ENCODE results near the gene TTPAL.

TTPAL gene

DNA sequence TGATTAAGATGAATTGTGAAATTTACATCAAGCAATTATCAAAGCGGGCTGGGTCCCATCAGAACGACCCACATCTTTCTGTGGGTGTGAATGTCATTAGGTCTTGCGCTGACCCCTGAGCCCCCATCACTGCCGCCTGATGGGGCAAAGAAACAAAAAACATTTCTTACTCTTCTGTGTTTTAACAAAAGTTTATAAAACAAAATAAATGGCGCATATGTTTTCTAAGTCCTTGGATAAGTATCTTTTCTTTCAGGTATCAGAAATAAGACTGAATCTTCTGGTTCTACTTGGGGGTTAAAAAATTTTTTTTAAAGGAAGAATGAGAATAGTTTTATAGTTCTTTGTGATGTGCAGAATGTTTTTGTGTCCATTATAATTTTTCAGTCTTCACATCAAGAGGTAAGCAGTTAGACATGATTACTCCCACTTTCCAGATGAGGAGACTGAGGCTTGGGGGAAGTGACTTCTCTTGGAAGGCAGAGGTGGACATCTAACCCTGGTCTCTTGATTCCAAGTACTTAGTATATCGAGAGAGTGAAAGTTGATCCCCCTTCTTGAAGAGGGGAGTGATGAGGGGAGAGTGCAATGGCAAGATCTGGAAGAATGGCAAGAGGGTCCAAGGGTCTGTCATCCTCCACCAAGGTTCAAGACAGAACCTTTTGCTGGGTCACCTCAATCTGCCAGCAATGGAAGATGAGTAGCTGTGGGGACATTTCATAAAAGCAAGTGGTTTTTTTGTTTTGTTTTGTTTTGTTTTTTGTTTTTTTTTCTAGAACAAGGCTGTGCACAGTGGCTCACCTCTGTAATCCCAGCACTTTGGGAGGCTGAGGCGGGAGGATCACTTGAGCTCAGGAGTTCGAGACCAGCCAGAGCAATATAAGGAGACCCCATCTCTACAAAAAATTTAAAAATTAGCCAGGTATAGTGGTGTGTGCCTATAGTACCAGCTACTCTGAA is 42.8 kb upstream of the TTPAL start:
- no peak for TF ChIP-seq ZNF274 (IDR thresholded peaks at IDR 0.05; ENCODE audit: low read depth, low read length)
- no peak overlapping the region for H3K4me3 ChIP-seq (ENCODE audit: low read length)

- no peak for TF ChIP-seq ZNF274 (IDR thresholded peaks at IDR 0.05; ENCODE audit: low read depth, low read length)
- H3K4me3 ChIP-seq (ENCODE audit: low read length): no peak overlapping the region
These were observed 41.7 kb upstream of the TTPAL start for GRCh38 chr20:44433751-44434538.

- no peak for TF ChIP-seq ZNF274 (IDR thresholded peaks at IDR 0.05; ENCODE audit: low read depth, low read length)
- H3K4me3 ChIP-seq (ENCODE audit: low read length): no peak overlapping the region
These were observed 39.9 kb upstream of the TTPAL start for GRCh38 chr20:44435630-44436335.

DNA sequence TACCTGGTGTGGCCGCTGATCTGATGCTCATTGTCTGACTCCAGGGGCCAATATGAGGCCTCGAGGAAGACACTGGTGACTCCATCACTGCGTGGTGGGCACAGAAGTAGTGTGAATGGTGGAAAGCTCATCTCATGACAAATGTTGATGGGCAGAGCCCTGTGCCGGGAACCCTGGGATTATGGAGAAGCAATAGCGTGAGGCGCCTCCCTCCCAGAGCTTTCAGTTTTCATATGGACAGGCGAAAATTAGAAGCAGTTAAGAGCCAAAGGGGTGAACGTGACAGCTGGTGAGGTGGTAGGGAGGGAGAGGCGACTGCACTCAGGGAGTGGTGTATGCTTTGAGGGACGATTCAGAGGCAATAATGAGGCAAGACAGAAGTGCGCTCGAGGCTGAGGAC is 39.3 kb upstream of the TTPAL start:
- H3K4me3 ChIP-seq (ENCODE audit: low read length): no peak overlapping the region
- TF ChIP-seq ZNF274 (IDR thresholded peaks at IDR 0.05; ENCODE audit: low read depth, low read length): no peak

DNA sequence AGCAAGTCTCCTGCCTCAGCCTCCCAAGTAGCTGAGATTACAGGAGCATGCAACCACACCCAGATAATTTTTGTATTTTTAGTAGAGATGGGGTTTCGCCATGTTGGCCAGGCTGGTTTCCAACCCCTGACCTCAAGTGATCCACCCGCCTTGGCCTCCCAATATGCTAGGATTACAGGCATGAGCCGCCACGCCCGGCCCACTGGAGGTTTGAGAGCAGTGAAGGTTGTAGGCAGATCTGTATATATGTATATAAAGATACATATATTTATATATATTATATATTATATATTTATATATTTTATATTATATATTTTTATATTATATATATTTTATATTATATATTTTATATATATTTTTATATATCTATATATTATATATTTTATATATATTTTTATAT is 38.2 kb upstream of the TTPAL start:
- TF ChIP-seq ZNF274 (IDR thresholded peaks at IDR 0.05; ENCODE audit: low read depth, low read length): no peak
- H3K4me3 ChIP-seq (ENCODE audit: low read length): no peak overlapping the region

- H3K4me3 ChIP-seq (ENCODE audit: low read length): no peak overlapping the region
- TF ChIP-seq ZNF274 (IDR thresholded peaks at IDR 0.05; ENCODE audit: low read depth, low read length): no peak
These were observed 36.9 kb upstream of the TTPAL start for GRCh38 chr20:44438782-44439181.

DNA sequence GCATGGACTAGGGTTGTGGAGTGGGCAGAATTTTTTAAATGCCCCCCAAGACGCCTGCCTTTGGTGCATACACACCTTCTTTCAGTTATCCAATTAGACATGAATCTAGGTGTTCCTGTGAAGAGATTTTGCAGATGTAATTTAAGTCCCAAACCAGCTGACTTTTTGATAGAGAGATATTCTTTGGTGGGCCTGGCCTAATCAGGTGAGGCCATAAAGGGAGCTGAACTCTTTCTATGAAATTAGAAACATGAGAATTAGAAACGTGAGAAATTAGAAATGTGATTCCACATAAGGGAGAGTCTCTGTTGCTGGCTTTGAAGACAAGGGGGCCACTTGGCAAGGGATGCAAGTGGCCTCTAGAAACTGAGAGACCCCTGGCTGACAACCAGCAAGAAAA is 36.4 kb upstream of the TTPAL start:
- H3K4me3 ChIP-seq (ENCODE audit: low read length): no peak overlapping the region
- no peak for TF ChIP-seq ZNF274 (IDR thresholded peaks at IDR 0.05; ENCODE audit: low read depth, low read length)

GRCh38 chr20:44442298-44443070 is 33.2 kb upstream of the TTPAL start:
- H3K4me3 ChIP-seq (ENCODE audit: low read length): no peak overlapping the region
- no peak for TF ChIP-seq ZNF274 (IDR thresholded peaks at IDR 0.05; ENCODE audit: low read depth, low read length)

- TF ChIP-seq ZNF274 (IDR thresholded peaks at IDR 0.05; ENCODE audit: low read depth, low read length): no peak
- H3K4me3 ChIP-seq (ENCODE audit: low read length): no peak overlapping the region
These were observed 29.6 kb upstream of the TTPAL start for GRCh38 chr20:44445742-44446710.

- no peak for TF ChIP-seq ZNF274 (IDR thresholded peaks at IDR 0.05; ENCODE audit: low read depth, low read length)
- no peak overlapping the region for H3K4me3 ChIP-seq (ENCODE audit: low read length)
These were observed 27.8 kb upstream of the TTPAL start for GRCh38 chr20:44447827-44448419.

GRCh38 chr20:44448753-44449546 is 26.7 kb upstream of the TTPAL start:
- TF ChIP-seq ZNF274 (IDR thresholded peaks at IDR 0.05; ENCODE audit: low read depth, low read length): no peak
- H3K4me3 ChIP-seq (ENCODE audit: low read length): no peak overlapping the region

Data from GM08714 (cell line).